Kidney capillary endothelial cell (primary cell): ENCODE measurements around the gene CAPN10.
A peak's percentile ranks its signal among the peaks of the same experiment; 100 is the strongest.
"Not testable (repeated sequence)": the region's sequence is repeated elsewhere in the genome, so short reads cannot be mapped to it uniquely, and the experiment has no call there.

Experiments
- DNase-seq: peaks from one replicate; pipeline ENCODE4 v3.0.0-alpha.2; 2018; ENCODE audit warnings: low spot score

Gene CAPN10

GRCh38 chr2:240603081-240603835 is 16.7 kb downstream of the CAPN10 start:
- DNase-seq: no peak

- no peak for DNase-seq
Measured at GRCh38 chr2:240603846-240604245, 17.3 kb downstream of the CAPN10 start.

GRCh38 chr2:240604291-240604938 is 17.9 kb downstream of the CAPN10 start:
- DNase-seq: peak; percentile 82

GRCh38 chr2:240604939-240605716 is 18.6 kb downstream of the CAPN10 start:
- DNase-seq: no peak

- no peak for DNase-seq
Measured at GRCh38 chr2:240605867-240606743, 19.6 kb downstream of the CAPN10 start.

GRCh38 chr2:240611601-240612210 is 25.2 kb downstream of the CAPN10 start:
- DNase-seq: no peak

- DNase-seq: no peak
Measured at GRCh38 chr2:240613781-240614180, 27.2 kb downstream of the CAPN10 start.

- DNase-seq: no peak
Measured at GRCh38 chr2:240614391-240614790, 27.9 kb downstream of the CAPN10 start.

GRCh38 chr2:240615396-240615795 is 28.9 kb downstream of the CAPN10 start:
- no peak for DNase-seq

- no peak for DNase-seq
Measured at GRCh38 chr2:240615820-240616547, 29.4 kb downstream of the CAPN10 start.

GRCh38 chr2:240616860-240617666 is 30.5 kb downstream of the CAPN10 start:
- not testable (repeated sequence) for DNase-seq

GRCh38 chr2:240618776-240619175 is 32.2 kb downstream of the CAPN10 start:
- no peak for DNase-seq

- no peak for DNase-seq
Measured at GRCh38 chr2:240619506-240620148, 33.1 kb downstream of the CAPN10 start.

- no peak for DNase-seq
Measured at GRCh38 chr2:240620149-240620731, 33.7 kb downstream of the CAPN10 start.

GRCh38 chr2:240620859-240621258 is 34.3 kb downstream of the CAPN10 start:
- no peak for DNase-seq

GRCh38 chr2:240622060-240622411 is 35.5 kb downstream of the CAPN10 start:
- no peak for DNase-seq

GRCh38 chr2:240622531-240623235 is 36.1 kb downstream of the CAPN10 start:
- peak; percentile 17 for DNase-seq

- no peak for DNase-seq
Measured at GRCh38 chr2:240623531-240624010, 37.0 kb downstream of the CAPN10 start.
